ENCODE measurements around the gene SLC25A40. TPM values are rescaled to one million over a fixed set of nuclear protein-coding genes. Genes with fewer than 3 reads are reported as not detected.

Gene SLC25A40
- total RNA-seq, 1 donor from 2014 or later = 13.5 TPM

DNA sequence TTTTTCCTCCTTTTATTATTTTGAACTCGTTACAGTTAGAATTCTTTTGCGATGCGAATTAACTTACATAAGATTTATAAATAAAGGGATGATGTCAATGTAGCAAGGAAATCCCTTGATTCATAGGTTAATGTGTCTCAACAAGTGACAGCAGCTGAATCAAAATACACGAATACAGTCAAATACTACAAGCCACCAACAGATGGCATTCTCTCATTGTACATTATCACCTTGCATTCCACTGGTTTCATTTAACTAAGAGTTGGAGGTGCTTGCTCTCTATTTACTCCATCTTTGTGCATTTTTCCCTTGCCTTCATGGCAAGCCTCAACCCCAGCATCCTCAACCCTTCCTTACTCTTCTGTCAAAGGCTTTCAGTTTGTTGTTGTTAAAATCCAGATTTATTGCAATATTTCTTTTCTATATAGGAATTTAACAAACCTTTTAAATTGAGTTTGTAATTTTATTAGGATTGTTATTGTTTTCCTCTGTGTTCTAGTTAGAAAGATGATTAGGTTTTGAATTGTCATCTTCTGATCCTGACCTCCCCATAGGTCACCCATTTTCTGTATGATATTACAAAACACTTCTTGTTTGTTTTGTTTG is 78.3 kb downstream of the SLC25A40 start:
- no peak overlapping the region for H3K27ac Mint-ChIP-seq (ENCODE audit: unreplicated experiment)
- no peak overlapping the region for H3K4me3 Mint-ChIP-seq (ENCODE audit: unreplicated experiment)
- TF ChIP-seq, protein P1, sequence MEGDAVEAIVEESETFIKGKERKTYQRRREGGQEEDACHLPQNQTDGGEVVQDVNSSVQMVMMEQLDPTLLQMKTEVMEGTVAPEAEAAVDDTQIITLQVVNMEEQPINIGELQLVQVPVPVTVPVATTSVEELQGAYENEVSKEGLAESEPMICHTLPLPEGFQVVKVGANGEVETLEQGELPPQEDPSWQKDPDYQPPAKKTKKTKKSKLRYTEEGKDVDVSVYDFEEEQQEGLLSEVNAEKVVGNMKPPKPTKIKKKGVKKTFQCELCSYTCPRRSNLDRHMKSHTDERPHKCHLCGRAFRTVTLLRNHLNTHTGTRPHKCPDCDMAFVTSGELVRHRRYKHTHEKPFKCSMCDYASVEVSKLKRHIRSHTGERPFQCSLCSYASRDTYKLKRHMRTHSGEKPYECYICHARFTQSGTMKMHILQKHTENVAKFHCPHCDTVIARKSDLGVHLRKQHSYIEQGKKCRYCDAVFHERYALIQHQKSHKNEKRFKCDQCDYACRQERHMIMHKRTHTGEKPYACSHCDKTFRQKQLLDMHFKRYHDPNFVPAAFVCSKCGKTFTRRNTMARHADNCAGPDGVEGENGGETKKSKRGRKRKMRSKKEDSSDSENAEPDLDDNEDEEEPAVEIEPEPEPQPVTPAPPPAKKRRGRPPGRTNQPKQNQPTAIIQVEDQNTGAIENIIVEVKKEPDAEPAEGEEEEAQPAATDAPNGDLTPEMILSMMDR (IDR thresholded peaks at IDR 0.05; ENCODE audit: partially characterized antibody, unreplicated experiment) = peak; percentile 26
- peaks cover 11% of the 10 kb centered on the region for H3K36me3 Mint-ChIP-seq (ENCODE audit: unreplicated experiment)
- peaks cover 2% of the 10 kb centered on the region for H3K27me3 Mint-ChIP-seq (ENCODE audit: unreplicated experiment)
- no peak for DNase-seq
- no peaks in the 10 kb centered on the region for H3K4me1 Mint-ChIP-seq (ENCODE audit: low read depth, unreplicated experiment)
- no peaks in the 10 kb centered on the region for H3K9me3 Mint-ChIP-seq (ENCODE audit: unreplicated experiment)

DNA sequence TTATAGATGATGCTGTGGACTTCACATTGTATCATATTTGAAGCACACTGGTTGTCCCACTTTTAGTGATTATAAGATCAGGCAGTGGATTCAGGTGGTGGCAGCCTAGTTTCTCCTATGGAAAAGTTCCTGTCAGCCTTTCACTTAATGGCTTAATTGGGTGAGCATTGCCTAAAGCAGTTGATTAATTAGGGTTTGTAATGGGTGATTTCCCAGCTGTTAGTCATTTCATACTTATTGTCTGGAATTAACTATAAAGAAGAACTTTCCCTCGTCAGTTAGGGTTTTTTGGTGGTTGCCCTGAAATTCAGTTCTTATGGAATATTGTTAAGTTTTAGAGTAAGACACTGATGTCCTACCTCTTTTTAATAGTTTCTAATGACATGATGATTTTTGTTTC is 78.8 kb downstream of the SLC25A40 start:
- TF ChIP-seq, protein P1 (IDR thresholded peaks at IDR 0.05; ENCODE audit: partially characterized antibody, unreplicated experiment) = no peak
- DNase-seq = no peak
- Mint-ChIP-seq H3K27me3 (ENCODE audit: unreplicated experiment) (peaks cover 2% of the 10 kb centered on the region), H3K27ac (ENCODE audit: unreplicated experiment) (no peak overlapping the region), H3K4me1 (ENCODE audit: low read depth, unreplicated experiment) (no peaks in the 10 kb centered on the region), H3K9me3 (ENCODE audit: unreplicated experiment) (no peaks in the 10 kb centered on the region), H3K36me3 (ENCODE audit: unreplicated experiment) (peaks cover 11% of the 10 kb centered on the region), H3K4me3 (ENCODE audit: unreplicated experiment) (no peak overlapping the region)

DNA sequence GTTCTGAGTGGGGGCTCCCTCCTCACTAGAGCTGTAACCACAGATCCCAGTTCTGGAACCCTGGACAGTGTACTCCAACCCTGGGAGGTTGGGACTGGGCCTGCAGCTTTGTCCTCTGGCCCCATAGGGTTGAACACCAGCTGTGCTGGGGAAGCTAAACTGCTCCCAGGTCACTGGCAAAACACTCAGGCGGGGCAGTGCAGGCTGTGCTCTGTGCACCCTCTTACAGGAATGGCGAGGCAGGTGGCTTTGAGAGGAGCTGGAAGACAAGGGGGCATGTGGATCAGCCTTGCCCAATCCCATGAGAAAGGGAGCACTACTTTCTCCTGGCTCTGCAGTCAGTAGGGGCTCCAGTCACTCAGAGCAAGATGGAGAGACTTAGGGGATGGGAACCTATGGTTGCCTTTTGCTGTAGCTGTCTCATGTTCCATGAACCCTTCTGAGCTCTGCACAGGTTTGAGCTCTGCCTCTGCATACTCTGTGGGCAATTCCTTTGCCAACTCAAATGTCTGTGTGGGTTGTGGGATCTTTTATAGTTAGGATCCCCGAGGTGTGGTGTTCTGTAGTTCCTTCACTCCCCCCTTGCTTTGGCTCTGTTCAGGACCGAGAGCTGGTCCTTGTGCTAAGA is 90.7 kb downstream of the SLC25A40 start:
- H3K9me3 Mint-ChIP-seq (ENCODE audit: unreplicated experiment) = no peaks in the 10 kb centered on the region
- H3K4me1 Mint-ChIP-seq (ENCODE audit: low read depth, unreplicated experiment) = no peaks in the 10 kb centered on the region
- no peaks in the 10 kb centered on the region for H3K36me3 Mint-ChIP-seq (ENCODE audit: unreplicated experiment)
- TF ChIP-seq, protein P1 (IDR thresholded peaks at IDR 0.05; ENCODE audit: partially characterized antibody, unreplicated experiment) = no peak
- H3K27ac Mint-ChIP-seq (ENCODE audit: unreplicated experiment) = no peak overlapping the region
- no peaks in the 10 kb centered on the region for H3K27me3 Mint-ChIP-seq (ENCODE audit: unreplicated experiment)
- DNase-seq = no peak
- H3K4me3 Mint-ChIP-seq (ENCODE audit: unreplicated experiment) = no peak overlapping the region

DNA sequence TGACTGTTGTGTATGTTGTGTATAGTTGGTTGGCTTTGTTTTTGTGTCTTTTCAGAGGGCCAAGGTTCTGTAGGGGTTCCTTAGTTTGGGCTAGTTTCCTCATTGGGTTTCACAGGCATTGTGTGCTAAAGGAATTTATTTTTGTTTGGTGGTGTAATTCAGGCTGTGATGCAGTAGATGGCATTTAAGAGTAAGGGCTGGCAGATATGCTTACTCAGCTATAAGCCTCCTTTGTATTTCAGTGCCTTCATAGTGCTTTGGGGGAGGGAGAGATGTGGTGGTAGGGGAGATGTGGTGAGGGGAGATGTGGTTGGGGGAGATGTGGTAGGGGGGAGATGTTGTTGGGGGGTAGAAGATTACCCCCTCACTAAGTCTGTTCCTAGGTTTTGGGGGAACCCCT is 91.7 kb downstream of the SLC25A40 start:
- Mint-ChIP-seq H3K4me1 (ENCODE audit: low read depth, unreplicated experiment) (no peaks in the 10 kb centered on the region), H3K4me3 (ENCODE audit: unreplicated experiment) (no peak overlapping the region), H3K27me3 (ENCODE audit: unreplicated experiment) (no peaks in the 10 kb centered on the region), H3K9me3 (ENCODE audit: unreplicated experiment) (no peaks in the 10 kb centered on the region), H3K27ac (ENCODE audit: unreplicated experiment) (no peak overlapping the region), H3K36me3 (ENCODE audit: unreplicated experiment) (no peaks in the 10 kb centered on the region)
- DNase-seq = no peak
- TF ChIP-seq, protein P1 (IDR thresholded peaks at IDR 0.05; ENCODE audit: partially characterized antibody, unreplicated experiment) = no peak

Other genes starting within 250 kb of the SLC25A40 start
- gene RUNDC3B, start 248.0 kb downstream of the SLC25A40 start, total RNA-seq (ENCODE audit: unreplicated experiment) = 17.8 TPM
- 23.7 TPM for gene DBF4, start 133 bp upstream of the SLC25A40 start, total RNA-seq (ENCODE audit: unreplicated experiment)
- 91.9 TPM for gene ADAM22, start 57.9 kb upstream of the SLC25A40 start, total RNA-seq (ENCODE audit: unreplicated experiment)

All from glutamatergic neuron (in vitro differentiated cells).